Right atrium auricular region (tissue), 2 donors: Measurements from ENCODE around the gene MAPK4. TPM values are rescaled to one million over a fixed set of nuclear protein-coding genes. Genes with fewer than 3 reads are reported as not detected.

ENCODE experiments used
- DNase-seq: peaks from one replicate; pipeline ENCODE4 v3.0.0-alpha.2; 2019; ENCODE audit warnings: low spot score
- H3K27ac ChIP-seq, 2 donors: fragments of 200-600 bp; sonication (generic); 1 replicate in 1 of 2; 2 replicates in 1 of 2; pipeline ENCODE4 v1.5.1; 2016 to 2019
- H3K27me3 ChIP-seq, 2 donors: fragments of 200-600 bp; sonication (generic); one replicate each; pipeline versions ENCODE4 v1.5.1 to v1.6.0; 2017 to 2019
- H3K36me3 ChIP-seq: fragments of 200-600 bp; sonication (generic); one replicate; pipeline ENCODE4 v1.5.1; 2016
- H3K4me1 ChIP-seq, 2 donors: fragments of 200-600 bp; sonication (generic); one replicate each; pipeline versions ENCODE4 v1.5.1 to v1.6.0; 2017 to 2019
- H3K4me3 ChIP-seq, 2 donors: fragments of 200-600 bp; sonication (generic); 1 replicate in 1 of 2; 2 replicates in 1 of 2; pipeline ENCODE4 v1.5.1; 2017 to 2019; ENCODE audit warnings: mild to moderate bottlenecking in 1 of 2, moderate library complexity in 1 of 2
- H3K9me3 ChIP-seq, 2 donors: fragments of 200-600 bp; sonication (generic); one replicate each; pipeline ENCODE4 v1.5.1; 2019
- total RNA-seq, 2 donors: library from RNA; depleted of rRNA; stranded (reverse); fragments of >200 nt; gene quantifications; one replicate each; pipeline ENCODE4 v1.1.0, GENCODE V29; 2016
- TF ChIP-seq, protein P1 (sequence below), 2 donors: fragments of 200-600 bp; sonication (generic); IDR thresholded peaks; one replicate each; pipeline ENCODE4 v1.5.1; 2019; ENCODE audit warnings: antibody characterized with exemption in 2 of 2

MAPK4 gene
- total RNA-seq, 2 donors from 2014 or later = 17.9 to 101 TPM

DNA sequence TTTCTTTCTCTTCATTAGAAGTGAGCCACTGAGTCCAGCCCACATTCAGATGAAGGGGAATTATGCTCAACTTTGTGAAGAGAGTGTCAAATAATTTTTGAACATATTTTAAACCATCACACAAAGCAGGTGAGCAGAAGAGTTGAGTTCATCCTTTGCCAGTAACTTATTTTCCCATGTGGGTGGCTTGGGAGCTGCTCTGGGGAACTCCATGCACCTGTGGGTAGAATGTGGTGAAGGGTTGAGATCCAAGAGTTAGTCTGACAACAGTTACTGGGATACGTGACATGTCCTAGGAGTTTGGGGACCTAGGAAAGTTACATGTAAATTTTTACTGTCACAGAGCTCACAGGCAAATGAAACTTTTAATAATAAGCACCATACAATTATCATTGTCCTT is 21.6 kb downstream of the MAPK4 start:
- H3K4me3 ChIP-seq = no peak overlapping the region
- no peaks in the 10 kb centered on the region for H3K4me1 ChIP-seq
- TF ChIP-seq, protein P1, sequence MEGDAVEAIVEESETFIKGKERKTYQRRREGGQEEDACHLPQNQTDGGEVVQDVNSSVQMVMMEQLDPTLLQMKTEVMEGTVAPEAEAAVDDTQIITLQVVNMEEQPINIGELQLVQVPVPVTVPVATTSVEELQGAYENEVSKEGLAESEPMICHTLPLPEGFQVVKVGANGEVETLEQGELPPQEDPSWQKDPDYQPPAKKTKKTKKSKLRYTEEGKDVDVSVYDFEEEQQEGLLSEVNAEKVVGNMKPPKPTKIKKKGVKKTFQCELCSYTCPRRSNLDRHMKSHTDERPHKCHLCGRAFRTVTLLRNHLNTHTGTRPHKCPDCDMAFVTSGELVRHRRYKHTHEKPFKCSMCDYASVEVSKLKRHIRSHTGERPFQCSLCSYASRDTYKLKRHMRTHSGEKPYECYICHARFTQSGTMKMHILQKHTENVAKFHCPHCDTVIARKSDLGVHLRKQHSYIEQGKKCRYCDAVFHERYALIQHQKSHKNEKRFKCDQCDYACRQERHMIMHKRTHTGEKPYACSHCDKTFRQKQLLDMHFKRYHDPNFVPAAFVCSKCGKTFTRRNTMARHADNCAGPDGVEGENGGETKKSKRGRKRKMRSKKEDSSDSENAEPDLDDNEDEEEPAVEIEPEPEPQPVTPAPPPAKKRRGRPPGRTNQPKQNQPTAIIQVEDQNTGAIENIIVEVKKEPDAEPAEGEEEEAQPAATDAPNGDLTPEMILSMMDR (IDR thresholded peaks at IDR 0.05) = no peak
- H3K27ac ChIP-seq = no peak overlapping the region
- H3K36me3 ChIP-seq = no peaks in the 10 kb centered on the region
- DNase-seq = no peak
- no peaks in the 10 kb centered on the region for H3K9me3 ChIP-seq
- no peaks in the 10 kb centered on the region for H3K27me3 ChIP-seq

DNA sequence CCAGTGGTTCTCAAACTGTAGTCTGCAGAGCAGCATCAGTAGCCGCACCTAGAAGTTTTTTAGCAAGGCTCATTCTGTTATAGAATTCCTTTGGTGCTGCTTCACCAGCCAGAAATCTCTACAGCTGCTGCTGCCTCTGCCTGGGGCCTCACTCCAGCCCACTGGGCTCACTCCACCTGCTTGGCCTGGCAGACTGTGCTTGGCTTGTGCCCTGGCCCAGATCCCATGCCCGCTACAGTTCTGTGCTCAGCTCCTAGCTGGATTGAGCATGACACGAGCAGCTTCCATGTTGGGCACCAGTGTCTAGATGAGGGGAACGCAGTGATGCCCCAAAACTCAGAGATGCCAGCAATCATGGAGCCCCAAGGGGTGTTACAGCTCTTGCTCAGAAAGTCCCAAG is 22.6 kb downstream of the MAPK4 start:
- Histone ChIP-seq H3K9me3 (no peaks in the 10 kb centered on the region), H3K27ac (peak overlapping the region in 1 of 2 donors; percentile 23), H3K4me3 (no peak overlapping the region), H3K36me3 (no peaks in the 10 kb centered on the region), H3K27me3 (no peaks in the 10 kb centered on the region), H3K4me1 (no peaks in the 10 kb centered on the region)
- TF ChIP-seq, protein P1 (IDR thresholded peaks at IDR 0.05) = no peak
- DNase-seq = no peak

DNA sequence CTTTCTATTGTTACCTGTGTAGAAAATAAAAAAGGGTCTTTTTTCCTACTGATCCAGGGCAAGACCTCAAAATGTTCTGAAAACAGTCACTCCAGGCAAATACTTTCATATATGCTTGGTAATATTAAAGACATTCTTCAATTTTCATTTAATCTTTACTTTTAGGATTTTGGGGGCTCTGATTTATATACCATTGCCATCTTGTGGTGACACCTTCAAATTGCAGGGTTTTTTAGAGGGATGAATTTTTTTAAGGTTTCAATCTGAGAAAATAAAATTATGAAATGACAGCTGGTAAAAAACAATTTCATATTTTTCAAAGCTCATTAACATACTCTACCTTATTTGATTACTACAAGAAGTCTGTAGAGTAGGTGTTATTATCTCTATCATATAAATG is 26.8 kb downstream of the MAPK4 start:
- no peak overlapping the region for H3K4me3 ChIP-seq
- TF ChIP-seq, protein P1 (IDR thresholded peaks at IDR 0.05) = no peak

DNA sequence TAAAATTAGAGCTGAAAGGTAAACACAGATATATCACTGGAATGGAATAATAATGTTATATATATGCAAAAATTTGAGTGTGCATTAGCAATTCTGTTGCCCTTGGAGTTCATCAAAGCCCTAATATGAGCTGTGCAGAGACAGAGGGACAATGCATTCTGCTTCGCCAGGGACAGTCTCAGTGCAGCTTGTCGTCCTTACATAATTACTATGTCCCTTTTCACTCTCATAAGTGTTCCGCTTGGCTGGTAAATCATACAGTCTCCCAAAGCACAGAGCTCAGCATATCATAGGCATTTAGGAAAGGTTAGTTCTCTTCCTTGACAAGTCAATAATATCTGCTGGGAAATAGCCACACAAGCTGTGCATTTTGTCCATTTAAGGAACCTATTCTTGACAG is 30.7 kb downstream of the MAPK4 start:
- no peak overlapping the region for H3K27ac ChIP-seq
- H3K36me3 ChIP-seq = no peaks in the 10 kb centered on the region
- no peaks in the 10 kb centered on the region for H3K9me3 ChIP-seq
- peaks cover 0 to 6% of the 10 kb centered on the region in 2 donors for H3K4me1 ChIP-seq
- H3K27me3 ChIP-seq = no peaks in the 10 kb centered on the region
- no peak overlapping the region for H3K4me3 ChIP-seq
- DNase-seq = no peak
- TF ChIP-seq, protein P1 (IDR thresholded peaks at IDR 0.05) = no peak

More for the DNA sequence above, 26.8 kb downstream of the MAPK4 start:
- H3K9me3 ChIP-seq = no peaks in the 10 kb centered on the region
- no peak for DNase-seq
- H3K4me1 ChIP-seq = peaks cover 0 to 6% of the 10 kb centered on the region in 2 donors
- no peaks in the 10 kb centered on the region for H3K36me3 ChIP-seq
- no peak overlapping the region for H3K27ac ChIP-seq
- no peaks in the 10 kb centered on the region for H3K27me3 ChIP-seq

DNA sequence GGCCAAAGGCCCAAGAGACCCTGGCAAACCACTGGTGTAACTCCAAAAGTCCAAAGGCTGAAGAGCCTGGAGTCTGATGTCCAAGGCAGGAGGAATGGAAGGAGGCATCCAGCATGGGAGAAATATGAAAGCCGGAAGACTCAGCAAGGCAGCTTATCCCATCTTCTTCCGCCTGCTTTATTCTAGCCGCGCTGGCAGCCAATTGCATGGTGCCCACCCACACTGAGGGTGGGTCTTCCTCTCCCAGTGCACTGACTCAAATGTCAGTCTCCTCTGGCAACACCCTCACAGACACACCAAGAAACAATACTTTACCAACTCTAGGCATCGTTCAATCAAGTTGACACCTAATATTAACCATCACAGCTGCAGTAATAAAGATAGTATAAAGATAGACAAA is 34.1 kb downstream of the MAPK4 start:
- H3K4me3 ChIP-seq = no peak overlapping the region
- TF ChIP-seq, protein P1 (IDR thresholded peaks at IDR 0.05) = no peak
- H3K36me3 ChIP-seq = no peaks in the 10 kb centered on the region
- H3K9me3 ChIP-seq = no peaks in the 10 kb centered on the region
- DNase-seq = no peak
- no peaks in the 10 kb centered on the region for H3K27me3 ChIP-seq
- peaks cover 0 to 6% of the 10 kb centered on the region in 2 donors for H3K4me1 ChIP-seq
- H3K27ac ChIP-seq = no peak overlapping the region

DNA sequence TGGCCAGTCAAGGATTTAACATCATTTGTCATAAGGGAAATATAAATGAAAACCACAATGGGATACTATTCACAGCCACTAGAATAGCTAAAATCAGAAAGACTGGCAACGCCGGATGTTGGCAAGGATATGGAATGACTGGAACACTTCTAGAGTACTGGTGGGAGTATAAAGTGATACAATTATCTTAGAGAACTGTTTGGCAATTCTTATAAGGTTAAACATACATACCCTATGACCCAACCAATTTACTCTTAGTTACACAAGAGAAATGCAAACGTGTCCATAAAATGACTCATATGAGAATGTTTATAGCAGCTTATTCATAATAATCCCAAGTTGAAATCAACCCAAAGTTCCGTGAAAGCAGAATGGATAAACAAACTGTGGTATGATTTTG is 35.1 kb downstream of the MAPK4 start:
- Histone ChIP-seq H3K27ac (no peak overlapping the region), H3K36me3 (no peaks in the 10 kb centered on the region), H3K27me3 (no peaks in the 10 kb centered on the region), H3K9me3 (no peaks in the 10 kb centered on the region), H3K4me1 (peaks cover 0 to 6% of the 10 kb centered on the region in 2 donors), H3K4me3 (no peak overlapping the region)
- TF ChIP-seq, protein P1 (IDR thresholded peaks at IDR 0.05) = no peak
- no peak for DNase-seq
